HG02678 (cell line): Measurements from ENCODE around the gene DROSHA.
"Not testable (repeated sequence)": the region's sequence is repeated elsewhere in the genome, so short reads cannot be mapped to it uniquely, and the experiment has no call there.

Experiments
- ATAC-seq: cut with Tn5 transposase; IDR thresholded peaks from one replicate; pipeline ENCODE4 v1.9.1; 2021; ENCODE audit warnings: mild to moderate bottlenecking, moderate library complexity; ENCODE audit not compliant: unreplicated experiment

Gene DROSHA

DNA sequence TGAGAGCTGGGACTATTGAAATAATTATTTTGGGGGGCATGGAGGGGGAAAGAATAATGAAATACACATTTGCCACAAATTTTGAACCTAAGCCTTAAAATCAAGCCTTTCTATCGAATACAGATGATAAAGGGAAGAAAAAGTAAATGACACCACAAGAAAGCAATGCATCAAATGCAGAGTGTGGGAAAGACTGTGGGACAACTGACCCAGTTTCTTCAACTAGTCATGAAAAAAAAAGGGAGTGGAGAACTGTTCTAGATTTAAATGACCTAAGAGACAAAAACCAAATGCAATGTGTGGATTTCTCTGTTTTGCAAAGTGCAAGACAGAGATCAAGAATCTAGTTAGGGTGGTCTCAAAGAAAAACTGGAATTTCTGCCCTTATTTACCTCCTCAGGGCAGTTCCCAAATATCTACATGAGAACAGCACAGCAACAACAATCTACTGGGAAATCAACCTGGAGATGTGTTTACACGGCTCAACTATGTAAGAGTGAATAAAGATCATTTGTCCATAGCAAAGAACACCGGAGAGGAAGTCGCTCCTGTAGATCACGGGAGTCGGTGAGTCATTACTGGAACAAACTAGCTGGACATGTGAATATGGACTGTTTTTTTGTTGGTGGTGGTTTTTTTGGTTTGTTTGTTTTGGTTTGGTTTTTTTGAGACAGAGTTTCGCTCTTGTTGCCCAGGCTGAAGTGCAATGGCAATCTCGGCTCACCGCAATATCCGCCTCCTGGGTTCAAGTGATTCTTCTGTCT lies 145.9 kb downstream of the DROSHA start:
- ATAC-seq = no peak

DNA sequence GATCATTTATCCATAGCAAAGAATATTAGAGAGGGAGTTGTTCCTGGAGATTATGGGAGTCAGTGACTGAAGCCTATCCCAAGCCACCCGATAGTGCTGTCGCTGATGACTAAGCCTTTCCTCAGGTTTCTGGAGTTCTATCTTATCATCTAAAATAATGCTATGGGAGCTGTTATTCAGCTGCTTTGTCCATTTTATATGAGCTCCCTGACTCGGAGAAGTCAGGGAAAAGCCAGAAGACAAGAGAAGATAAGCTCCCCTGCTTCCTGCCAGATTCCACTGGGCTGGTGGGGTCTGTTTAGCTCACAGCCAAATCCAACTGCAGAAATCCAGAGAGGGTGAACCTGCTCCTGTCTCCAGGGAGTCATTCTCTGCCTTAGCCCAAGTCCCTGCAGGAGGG lies 148.2 kb downstream of the DROSHA start:
- ATAC-seq = no peak

DNA sequence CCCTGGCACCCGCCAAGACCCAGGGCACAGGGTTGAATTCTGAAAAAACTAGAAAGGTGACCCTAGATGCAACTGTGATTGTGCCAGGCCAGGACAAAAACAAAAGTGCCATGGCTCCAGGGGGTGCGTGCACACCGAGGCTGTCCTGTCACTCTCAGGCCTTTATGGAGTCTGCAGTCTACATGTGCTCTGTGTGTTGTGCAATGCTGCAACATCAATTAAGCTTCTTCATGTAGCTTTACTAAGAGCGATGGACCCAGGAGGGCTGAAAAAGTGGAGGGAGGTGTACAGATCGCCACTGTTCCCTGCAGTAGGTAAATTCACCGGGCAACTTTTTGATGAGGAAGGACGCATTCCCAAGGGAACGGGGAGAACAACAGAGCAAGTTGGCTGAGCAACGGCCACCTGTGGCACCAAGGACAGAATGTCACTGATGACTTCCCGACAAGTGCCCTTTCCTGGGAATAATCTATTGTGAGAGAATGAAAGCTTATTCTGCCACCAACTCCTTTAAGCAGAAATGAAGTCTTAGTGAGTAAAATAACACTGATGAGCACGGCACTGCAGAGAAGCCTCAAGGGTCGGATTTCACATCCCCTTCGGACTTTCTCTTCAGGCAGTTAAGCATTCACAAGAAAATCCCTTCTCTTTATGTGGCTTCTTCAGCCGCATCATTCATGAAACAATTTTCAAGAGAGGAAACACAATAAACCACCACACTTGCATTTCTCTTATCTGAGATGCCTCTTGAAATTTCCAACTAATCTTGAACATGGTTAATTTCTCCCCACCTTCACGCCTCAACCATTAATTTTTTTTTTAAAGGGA lies 149.6 kb downstream of the DROSHA start:
- peak; percentile 79 for ATAC-seq

DNA sequence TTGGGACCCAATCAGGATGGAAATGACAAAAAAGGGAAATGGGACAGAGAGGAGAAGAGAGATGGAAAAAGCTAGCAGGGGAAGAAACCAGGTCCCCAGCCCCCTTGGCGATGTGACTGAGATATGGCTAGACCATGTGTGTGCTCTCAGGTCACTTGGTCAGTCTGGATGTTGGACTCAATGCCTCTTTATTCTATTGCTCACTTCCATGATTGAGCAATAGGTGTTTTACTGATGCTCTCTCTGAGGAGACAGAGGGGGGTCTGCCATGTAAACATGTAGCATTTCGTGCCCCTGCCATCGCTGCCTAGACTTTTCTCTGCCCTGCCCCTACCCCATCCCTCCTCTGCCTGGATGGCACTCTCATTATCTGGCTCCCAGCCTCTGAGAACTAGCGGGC lies 150.6 kb downstream of the DROSHA start:
- no peak for ATAC-seq

DNA sequence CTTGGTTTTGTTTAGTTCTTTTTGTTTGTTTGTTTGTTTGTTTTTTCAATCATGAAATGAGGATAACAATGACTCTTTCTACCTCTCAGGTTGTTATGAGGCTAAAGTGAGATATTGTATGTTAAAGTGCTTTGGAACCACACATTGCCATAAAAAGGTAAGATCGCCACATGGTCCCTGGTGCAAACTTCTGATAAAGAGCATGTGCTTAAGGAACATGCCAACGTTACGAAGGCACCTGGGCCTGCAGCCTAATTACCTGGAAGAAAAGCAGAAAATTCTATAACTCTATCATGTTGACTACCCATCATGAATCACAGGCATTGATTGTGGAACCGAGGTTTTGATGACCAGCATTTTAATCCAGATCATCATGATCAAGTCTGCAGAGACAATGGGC lies 151.8 kb downstream of the DROSHA start:
- no peak for ATAC-seq

DNA sequence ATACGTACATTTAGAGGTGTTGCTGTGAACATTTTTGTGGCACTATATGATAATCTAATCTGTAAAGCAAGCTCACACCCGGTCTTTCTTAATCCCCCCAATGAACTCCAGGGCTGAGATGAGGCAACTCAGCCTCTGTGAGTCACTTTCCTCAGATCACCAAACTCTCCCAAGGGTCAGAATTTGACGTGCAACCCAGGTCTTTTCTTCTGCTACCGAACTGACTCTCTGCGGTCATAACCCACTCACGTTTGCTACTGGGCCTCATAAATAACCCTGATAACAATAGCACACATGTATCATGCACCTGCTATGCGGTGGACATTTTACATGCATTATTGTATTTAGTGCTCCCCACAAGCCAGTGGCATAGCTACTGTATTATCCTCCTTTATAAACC lies 153.1 kb downstream of the DROSHA start:
- ATAC-seq = no peak

DNA sequence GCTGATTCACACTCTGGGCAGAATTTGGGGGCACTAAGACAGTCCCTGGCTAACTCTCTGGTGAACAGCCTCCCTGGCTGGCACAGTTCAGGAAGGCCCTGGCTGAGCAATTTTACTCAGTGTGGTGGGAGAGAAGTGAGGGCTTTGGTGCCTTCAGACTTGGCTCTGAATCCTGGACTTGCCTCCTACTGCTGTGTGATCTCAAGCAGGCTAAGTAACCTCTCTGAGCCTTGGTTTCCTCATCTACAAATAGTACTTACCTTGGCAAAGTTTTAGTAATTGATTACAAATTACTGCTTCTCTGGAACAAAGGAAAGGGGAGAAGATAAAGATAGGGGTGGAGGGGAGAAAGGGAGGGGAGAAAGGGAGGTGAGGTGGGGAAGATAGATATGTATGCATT lies 153.8 kb downstream of the DROSHA start:
- no peak for ATAC-seq

DNA sequence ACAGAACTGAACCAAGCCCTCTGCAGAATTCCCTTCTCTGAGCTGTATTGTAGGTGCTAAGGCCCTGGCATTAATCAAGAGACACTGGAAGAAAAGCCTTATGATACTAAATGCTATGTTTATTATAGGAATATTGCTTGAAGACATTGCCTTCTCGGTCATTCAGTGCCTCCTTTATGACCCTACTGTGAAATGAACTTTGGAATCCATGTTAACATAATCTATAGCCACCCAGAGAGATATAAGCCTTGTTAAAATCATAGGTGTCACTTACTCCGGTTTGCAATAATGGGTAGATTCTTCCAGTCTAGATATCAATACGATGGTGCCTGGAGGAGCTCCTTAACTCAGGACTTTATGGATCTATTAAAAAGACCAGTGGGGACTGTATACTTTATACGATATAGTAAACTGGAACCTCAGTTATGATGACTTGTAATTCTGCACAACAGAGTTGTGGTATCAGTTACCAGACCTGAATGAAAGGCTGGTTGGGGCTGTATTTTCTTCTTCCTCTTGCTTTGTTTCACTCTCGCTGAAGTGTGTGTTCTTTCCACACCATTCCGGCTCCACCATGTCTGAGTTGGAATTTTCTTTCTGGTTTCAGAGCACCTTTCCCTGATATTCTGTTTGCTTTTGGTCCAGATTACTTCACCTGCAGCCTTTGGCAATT lies 154.5 kb downstream of the DROSHA start:
- no peak for ATAC-seq

DNA sequence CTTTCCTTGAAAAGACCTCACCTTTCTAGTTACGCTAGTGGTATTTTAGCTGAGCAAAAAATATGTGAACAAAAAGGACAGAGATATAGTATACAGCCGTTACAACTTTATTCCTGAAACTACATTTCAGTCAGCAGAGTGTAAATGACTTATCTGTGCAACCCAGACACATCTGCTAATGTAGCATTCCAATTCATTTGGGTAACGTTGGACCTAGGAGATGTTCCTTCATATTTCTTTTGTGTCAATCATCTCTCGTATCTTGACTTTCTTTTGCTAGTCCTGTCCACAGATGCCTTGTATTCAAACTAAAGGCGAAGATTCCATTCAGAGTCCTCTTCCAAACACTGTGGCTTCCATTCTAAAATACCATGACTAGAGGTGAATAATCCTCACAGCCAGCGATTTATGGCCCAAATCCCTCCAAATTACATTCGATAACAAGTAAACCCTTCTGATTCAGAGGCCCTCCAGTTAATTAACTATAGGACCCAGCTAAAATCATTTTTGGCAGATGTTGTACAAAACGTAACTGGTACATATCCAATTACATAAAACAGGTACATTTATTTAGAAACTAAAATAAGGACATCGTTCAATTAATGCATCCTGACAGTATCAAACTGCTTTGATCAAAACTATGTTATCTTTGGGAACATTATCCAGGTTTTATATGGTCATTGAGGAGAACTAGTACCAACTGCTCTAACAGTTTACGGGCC lies 155.7 kb downstream of the DROSHA start:
- ATAC-seq = no peak

DNA sequence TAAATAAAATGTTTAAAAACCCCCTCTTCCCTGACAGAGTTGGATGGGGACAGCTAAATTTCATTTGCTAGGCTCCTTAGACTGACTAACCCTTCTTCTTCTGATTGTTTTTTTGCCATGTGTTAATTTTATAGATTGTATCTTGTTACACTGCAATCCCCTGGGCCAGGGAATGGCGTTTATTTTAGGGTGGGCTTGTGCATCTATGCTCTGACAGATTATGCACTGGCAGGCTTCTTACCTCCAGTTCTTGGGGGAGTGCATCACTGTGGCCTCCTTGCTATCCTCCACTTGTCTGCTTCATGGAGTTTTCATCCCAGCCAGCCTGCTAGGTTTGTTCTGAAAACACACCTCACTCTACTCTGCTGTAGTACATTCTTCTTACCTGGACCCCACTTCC lies 159.8 kb downstream of the DROSHA start:
- no peak for ATAC-seq

DNA sequence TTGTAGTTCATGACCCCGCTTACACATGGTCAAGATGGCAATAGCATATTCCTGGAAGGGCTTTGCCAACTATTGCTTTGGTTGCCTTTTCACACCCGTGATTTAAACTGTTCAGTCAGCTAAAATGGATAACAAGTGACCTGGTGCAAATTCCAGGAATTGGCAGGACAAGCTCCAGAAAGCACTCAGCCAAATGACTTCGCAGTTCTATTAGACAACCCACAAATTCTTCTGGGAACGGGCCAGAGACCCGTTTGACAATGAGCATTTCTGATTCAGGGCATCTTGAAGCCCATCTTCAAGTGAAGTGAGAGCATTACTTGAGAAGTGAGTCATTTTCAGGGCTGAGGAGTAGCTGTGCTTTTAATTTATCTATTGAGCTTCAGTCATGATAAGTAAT lies 165.0 kb downstream of the DROSHA start:
- no peak for ATAC-seq

DNA sequence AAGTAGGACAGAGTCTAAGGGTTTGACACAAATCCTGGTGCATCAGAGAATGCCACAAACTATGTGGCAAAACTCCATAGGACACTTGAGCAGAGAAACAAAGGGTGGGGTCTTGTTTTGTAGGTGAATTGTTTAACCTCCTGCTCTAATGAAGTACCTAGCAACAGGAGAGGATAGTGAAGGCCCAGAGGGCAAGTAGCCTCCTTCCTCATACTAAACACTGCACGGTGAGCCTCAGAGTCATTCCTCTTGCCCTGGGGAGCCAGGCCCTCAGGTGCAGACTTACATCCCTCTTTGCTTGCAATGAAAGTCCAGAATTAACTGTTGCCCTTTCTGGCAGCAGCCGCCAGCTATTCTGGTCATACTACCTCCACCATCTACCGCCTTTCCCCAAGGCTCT lies 166.1 kb downstream of the DROSHA start:
- ATAC-seq = no peak

DNA sequence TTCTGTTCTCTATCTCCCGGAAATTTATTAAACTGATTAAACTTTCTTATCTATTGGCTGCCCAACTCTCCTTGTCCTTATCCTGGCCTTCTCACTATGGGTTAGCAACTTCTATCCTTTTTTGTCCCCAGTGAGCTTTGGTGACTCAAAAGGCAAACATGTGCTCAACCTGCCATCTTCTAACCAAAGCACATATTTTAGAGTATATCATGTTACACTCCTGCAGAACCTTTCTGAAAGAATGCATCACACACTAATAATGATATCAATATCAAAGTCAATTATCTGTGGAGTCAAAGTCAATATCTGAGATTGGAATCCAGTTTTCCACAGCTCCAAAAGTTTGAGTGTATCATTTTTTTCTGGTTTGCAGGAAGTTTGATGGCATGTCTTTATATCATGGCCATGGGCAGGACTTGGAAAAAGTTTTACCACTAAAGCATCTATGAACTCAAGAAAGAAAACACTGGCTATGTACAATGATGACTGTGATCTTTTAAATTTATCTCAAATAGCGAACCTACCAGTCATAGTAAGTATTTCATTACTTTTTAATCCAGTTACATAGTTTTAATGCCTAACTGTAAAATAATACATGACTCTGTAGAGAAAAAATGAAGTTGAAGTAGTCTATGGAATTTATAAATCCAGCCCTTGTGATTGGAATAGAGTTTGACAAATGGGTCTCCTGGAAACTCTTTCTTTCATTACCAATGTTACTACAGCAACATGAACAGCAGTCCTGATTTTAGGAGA lies 166.8 kb downstream of the DROSHA start:
- no peak for ATAC-seq

DNA sequence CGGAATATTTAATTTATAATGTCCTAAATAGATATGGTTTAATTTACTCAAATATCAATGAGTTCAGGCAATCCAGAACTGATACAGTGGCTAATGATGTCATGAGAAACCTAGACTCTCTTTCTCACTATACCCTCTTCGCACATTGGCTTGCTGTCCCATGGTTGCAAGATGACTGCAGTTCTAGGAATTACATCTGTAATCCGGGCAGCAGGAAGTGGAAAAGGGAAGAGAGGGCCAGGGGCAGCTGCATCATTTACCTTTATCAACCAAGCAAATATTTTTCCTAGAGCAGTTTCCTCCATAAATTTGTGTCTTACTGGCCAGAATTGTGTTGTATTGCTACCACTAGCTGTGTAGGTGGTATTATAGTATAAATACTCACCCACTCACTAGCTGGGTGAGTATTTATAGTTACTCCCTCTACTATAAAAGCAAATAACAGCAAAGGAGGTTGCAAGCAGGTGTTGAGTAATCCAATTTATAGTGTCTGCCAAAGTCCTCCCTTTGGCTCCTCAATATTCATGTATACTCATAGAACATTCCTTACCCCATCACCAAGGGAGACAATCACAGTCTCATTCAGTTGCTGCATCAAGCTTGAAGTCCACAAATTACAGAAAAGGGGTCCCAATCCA lies 168.8 kb downstream of the DROSHA start:
- no peak for ATAC-seq

DNA sequence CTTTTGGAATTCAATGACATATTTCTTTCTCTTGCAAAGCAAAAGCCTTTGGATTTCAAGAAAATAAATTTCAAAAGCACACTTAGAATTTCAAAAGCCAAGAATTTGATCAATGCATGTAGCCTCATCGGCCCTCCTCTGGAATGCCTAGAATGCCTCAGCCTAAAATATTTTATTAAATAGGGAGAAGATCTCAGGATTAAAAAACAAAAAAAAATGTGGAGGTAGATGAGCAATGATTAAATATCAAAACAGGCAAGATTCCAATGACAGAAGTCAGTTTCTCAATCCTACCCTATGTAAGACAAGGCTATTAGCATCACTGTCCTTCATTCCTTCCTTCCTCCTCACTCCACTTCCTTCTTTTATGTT lies 169.4 kb downstream of the DROSHA start:
- no peak for ATAC-seq

DNA sequence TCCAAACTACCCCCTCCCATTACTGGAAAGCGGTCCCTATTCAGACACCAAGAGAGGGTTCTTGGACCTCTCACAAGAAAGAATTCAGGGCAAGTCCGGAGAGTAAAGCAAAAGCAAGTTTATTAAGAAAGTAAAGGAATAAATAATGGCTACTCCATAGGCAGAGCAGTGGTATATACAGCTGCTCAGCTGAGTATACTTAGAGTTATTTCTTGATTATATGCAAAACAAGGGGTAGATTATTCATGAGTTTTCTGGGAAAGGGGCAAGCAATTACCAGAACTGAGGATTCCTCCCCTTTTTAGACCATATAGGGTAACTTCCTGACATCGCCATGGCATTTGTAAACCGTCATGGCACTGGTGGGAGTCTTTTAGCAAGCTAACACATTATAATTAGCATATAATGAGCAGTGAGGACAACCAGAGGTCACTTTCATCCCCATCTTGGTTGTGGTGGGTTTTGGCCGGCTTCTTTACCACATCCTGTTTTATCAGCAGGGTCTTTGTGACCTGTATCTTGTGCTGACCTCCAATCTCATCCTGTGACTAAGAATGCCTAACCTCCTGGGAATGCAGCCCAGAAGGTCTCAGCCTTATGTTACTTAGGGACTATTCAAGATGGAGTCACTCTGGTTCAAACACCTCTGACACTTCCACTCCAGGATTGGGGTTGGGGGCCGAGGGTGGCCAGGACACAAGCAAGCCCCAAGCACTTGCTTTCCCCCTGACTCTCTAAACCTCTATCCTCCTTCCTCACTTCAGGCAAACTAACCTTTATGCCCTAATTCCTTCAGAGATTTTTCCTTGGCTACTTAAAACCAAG lies 170.0 kb downstream of the DROSHA start:
- not testable (repeated sequence) for ATAC-seq

DNA sequence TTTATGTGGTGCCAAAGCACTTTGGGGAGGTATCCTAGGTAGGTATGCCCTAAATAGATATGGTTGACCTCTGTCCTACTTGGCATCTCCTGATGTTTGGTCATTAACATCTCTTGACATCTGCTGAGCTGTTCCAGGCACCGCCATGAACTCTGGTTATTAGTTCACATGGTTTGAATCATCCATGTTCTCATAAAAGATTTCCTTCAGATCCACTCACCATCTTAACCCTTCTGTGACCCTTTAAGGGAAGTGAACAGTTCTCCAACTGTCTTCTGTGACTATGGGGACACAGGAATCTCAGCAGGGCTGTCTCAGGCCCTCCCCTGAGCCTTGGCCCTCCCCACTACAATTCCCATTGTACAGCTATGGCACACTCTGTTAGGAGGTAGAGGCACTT lies 170.7 kb downstream of the DROSHA start:
- ATAC-seq = no peak

DNA sequence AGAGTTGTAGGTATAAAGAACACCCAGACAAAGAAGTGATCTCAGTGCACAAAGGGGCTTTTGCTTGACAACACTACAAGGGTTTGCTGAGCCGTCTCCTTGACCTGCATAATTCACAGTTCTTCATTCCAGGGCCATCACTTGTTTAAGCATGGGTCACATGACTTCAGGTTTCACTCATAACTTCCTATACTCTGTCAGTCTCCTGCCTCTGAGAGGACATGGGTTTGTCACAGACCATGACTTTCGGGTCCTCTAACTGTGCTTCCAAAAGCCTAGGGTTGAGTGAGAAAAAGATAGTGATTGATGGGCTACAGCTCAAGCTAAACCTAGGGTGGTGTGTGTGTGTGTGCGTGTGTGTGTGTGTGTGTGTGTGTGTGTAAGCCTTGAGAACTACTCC lies 172.1 kb downstream of the DROSHA start:
- ATAC-seq = no peak

DNA sequence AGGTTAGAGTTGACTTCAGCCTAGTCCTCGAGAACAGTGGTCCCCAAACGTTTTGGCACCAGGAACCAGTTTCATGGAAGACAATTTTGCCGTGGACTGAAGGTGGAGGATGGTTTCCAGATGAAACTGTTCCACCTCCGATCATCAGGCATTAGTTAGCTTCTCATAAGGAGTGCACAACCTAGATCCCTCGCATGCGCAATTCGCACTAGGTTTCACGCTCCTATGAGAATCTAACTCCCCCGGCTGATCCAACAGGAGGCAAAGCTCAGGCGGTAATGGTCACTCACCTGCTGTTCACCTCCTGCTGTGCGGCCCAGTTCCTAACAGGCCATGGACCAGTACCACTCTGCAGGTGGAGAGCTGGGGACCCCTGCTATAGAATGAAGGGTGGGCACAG lies 174.9 kb downstream of the DROSHA start:
- ATAC-seq = no peak
